ENCODE results near the gene PRIMA1.
A peak's percentile ranks its signal among the peaks of the same experiment; 100 is the strongest.

DNA sequence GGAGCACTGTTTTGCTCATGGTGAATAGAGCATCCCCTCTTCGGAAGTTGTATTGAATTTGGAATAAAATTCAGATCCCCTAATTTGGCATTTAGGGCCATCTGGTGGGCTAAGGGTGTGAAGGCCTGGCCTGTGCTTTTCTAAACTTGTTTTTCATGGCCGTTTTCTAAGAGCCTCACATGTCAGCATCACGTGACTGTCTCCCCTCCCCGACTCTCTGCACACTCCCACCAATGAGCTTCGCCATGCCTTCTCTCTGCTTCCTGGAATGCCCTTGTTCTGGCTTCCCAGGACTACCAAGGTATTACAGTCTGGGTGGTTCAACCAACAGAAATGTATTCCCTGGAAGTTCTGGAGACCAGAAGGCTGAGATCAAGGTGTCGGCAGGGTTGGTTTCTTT lies 85.3 kb downstream of the PRIMA1 start:
- TF ChIP-seq, protein P1, sequence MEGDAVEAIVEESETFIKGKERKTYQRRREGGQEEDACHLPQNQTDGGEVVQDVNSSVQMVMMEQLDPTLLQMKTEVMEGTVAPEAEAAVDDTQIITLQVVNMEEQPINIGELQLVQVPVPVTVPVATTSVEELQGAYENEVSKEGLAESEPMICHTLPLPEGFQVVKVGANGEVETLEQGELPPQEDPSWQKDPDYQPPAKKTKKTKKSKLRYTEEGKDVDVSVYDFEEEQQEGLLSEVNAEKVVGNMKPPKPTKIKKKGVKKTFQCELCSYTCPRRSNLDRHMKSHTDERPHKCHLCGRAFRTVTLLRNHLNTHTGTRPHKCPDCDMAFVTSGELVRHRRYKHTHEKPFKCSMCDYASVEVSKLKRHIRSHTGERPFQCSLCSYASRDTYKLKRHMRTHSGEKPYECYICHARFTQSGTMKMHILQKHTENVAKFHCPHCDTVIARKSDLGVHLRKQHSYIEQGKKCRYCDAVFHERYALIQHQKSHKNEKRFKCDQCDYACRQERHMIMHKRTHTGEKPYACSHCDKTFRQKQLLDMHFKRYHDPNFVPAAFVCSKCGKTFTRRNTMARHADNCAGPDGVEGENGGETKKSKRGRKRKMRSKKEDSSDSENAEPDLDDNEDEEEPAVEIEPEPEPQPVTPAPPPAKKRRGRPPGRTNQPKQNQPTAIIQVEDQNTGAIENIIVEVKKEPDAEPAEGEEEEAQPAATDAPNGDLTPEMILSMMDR (conservative IDR thresholded peaks at IDR 0.05; ENCODE audit: low read depth in 2 of 2) = peak; percentile 21 to 37; a peak in 3 of 4 replicates
- no peak for TF ChIP-seq POLR2AphosphoS5 (IDR thresholded peaks at IDR 0.05; ENCODE audit: low read depth)
- no peak for TF ChIP-seq EZH2 (IDR thresholded peaks at IDR 0.05; ENCODE audit: low read depth, unreplicated experiment)
- no peak for TF ChIP-seq CREB1 (CRISPR knock-in tag; IDR thresholded peaks at IDR 0.05; ENCODE audit: low read depth)
- TF ChIP-seq, protein P2, sequence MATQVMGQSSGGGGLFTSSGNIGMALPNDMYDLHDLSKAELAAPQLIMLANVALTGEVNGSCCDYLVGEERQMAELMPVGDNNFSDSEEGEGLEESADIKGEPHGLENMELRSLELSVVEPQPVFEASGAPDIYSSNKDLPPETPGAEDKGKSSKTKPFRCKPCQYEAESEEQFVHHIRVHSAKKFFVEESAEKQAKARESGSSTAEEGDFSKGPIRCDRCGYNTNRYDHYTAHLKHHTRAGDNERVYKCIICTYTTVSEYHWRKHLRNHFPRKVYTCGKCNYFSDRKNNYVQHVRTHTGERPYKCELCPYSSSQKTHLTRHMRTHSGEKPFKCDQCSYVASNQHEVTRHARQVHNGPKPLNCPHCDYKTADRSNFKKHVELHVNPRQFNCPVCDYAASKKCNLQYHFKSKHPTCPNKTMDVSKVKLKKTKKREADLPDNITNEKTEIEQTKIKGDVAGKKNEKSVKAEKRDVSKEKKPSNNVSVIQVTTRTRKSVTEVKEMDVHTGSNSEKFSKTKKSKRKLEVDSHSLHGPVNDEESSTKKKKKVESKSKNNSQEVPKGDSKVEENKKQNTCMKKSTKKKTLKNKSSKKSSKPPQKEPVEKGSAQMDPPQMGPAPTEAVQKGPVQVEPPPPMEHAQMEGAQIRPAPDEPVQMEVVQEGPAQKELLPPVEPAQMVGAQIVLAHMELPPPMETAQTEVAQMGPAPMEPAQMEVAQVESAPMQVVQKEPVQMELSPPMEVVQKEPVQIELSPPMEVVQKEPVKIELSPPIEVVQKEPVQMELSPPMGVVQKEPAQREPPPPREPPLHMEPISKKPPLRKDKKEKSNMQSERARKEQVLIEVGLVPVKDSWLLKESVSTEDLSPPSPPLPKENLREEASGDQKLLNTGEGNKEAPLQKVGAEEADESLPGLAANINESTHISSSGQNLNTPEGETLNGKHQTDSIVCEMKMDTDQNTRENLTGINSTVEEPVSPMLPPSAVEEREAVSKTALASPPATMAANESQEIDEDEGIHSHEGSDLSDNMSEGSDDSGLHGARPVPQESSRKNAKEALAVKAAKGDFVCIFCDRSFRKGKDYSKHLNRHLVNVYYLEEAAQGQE (IDR thresholded peaks at IDR 0.05; ENCODE audit: unreplicated experiment) = no peak
- TF ChIP-seq JUNB (IDR thresholded peaks at IDR 0.05; ENCODE audit: unreplicated experiment) = no peak
- no peak for TF ChIP-seq STAT1 (IDR thresholded peaks at IDR 0.05; ENCODE audit: unreplicated experiment)
- no peak for TF ChIP-seq EZH2phosphoT487 (IDR thresholded peaks at IDR 0.05; ENCODE audit: unreplicated experiment)
- TF ChIP-seq ZNF114 (CRISPR knock-in tag; IDR thresholded peaks at IDR 0.05) = no peak
- TF ChIP-seq ZNF331 (CRISPR knock-in tag; IDR thresholded peaks at IDR 0.05; ENCODE audit: low read depth) = no peak
- no peak for TF ChIP-seq NANOG (IDR thresholded peaks at IDR 0.05; ENCODE audit: borderline replicate concordance)

Measured in GM23338 (cell line).